Stimulated activated CD8-positive, alpha-beta memory T cell treated with anti-CD3 and anti-CD28 coated beads, Interleukin-4, amount 100 ng/mL, for 48 hours (primary cell): Measurements from ENCODE around the gene AQR.
"Not testable (repeated sequence)": the region's sequence is repeated elsewhere in the genome, so short reads cannot be mapped to it uniquely, and the experiment has no call there.

Experiments used
- DNase-seq: peaks from one replicate; pipeline ENCODE4 v3.0.0-alpha.2; 2020

AQR gene

GRCh38 chr15:34952481-34952880 lies 17.1 kb downstream of the AQR start:
- no peak for DNase-seq

- DNase-seq = no peak
Measured at GRCh38 chr15:34951993-34952392, 17.5 kb downstream of the AQR start.

GRCh38 chr15:34944936-34945335 lies 24.6 kb downstream of the AQR start:
- no peak for DNase-seq

- DNase-seq = no peak
Measured at GRCh38 chr15:34943711-34944110, 25.8 kb downstream of the AQR start.

GRCh38 chr15:34943264-34943663 lies 26.3 kb downstream of the AQR start:
- not testable (repeated sequence) for DNase-seq

- DNase-seq = no peak
Measured at GRCh38 chr15:34942363-34942762, 27.2 kb downstream of the AQR start.

- no peak for DNase-seq
Measured at GRCh38 chr15:34941831-34942230, 27.7 kb downstream of the AQR start.

- no peak for DNase-seq
Measured at GRCh38 chr15:34941185-34941698, 28.3 kb downstream of the AQR start.

GRCh38 chr15:34933432-34933975 lies 36.0 kb downstream of the AQR start:
- no peak for DNase-seq

- DNase-seq = not testable (repeated sequence)
Measured at GRCh38 chr15:34928349-34928748, 41.2 kb downstream of the AQR start.

GRCh38 chr15:34927726-34928125 lies 41.8 kb downstream of the AQR start:
- no peak for DNase-seq

GRCh38 chr15:34914317-34914716 lies 55.2 kb downstream of the AQR start:
- DNase-seq = no peak

- no peak for DNase-seq
Measured at GRCh38 chr15:34905047-34905446, 64.5 kb downstream of the AQR start.

GRCh38 chr15:34904527-34904926 lies 65.0 kb downstream of the AQR start:
- DNase-seq = no peak

GRCh38 chr15:34900748-34901147 lies 68.8 kb downstream of the AQR start:
- DNase-seq = no peak

- no peak for DNase-seq
Measured at GRCh38 chr15:34896183-34896582, 73.4 kb downstream of the AQR start.

- DNase-seq = no peak
Measured at GRCh38 chr15:34893967-34894366, 75.6 kb downstream of the AQR start.

- DNase-seq = no peak
Measured at GRCh38 chr15:34892963-34893591, 76.5 kb downstream of the AQR start.

GRCh38 chr15:34890424-34890823 lies 79.1 kb downstream of the AQR start:
- DNase-seq = no peak

GRCh38 chr15:34889476-34889875 lies 80.1 kb downstream of the AQR start:
- DNase-seq = no peak

- DNase-seq = no peak
Measured at GRCh38 chr15:34886134-34886533, 83.4 kb downstream of the AQR start.

GRCh38 chr15:34883633-34884032 lies 85.9 kb downstream of the AQR start:
- no peak for DNase-seq

GRCh38 chr15:34883042-34883441 lies 86.5 kb downstream of the AQR start:
- no peak for DNase-seq

- no peak for DNase-seq
Measured at GRCh38 chr15:34879107-34879506, 90.4 kb downstream of the AQR start.

- DNase-seq = no peak
Measured at GRCh38 chr15:34876640-34877039, 92.9 kb downstream of the AQR start.
